ENCODE measurements around the gene PTPRE. TPM values are rescaled to one million over a fixed set of nuclear protein-coding genes. Genes with fewer than 3 reads are reported as not detected.

PTPRE gene
- total RNA-seq, 2 donors from 2014 or later: 11.3 to 23.5 TPM

GRCh38 chr10:128047991-128048818 lies 141.3 kb downstream of the PTPRE start:
- Histone ChIP-seq H3K27me3 (no peaks in the 10 kb centered on the region), H3K9me3 (no peaks in the 10 kb centered on the region), H3K4me3 (peak overlapping the region; percentile 14 to 22), H3K4me1 (peaks cover 0 to 49% of the 10 kb centered on the region in 2 donors), H3K27ac (peak overlapping the region; percentile 65 to 81), H3K36me3 (peaks cover 17% of the 10 kb centered on the region)
- DNase-seq (ENCODE audit: low spot score): peak; percentile 67
- no peak for TF ChIP-seq CTCF (IDR thresholded peaks at IDR 0.05)

- H3K9me3 ChIP-seq: no peaks in the 10 kb centered on the region
- H3K27ac ChIP-seq: peak overlapping the region; percentile 65 to 81
- H3K4me1 ChIP-seq: peaks cover 0 to 43% of the 10 kb centered on the region in 2 donors
- peak overlapping the region in 1 of 2 donors; percentile 22 for H3K4me3 ChIP-seq
- H3K27me3 ChIP-seq: no peaks in the 10 kb centered on the region
- TF ChIP-seq CTCF (IDR thresholded peaks at IDR 0.05): no peak
- H3K36me3 ChIP-seq: peaks cover 17% of the 10 kb centered on the region
- DNase-seq (ENCODE audit: low spot score): no peak
Measured at GRCh38 chr10:128048819-128049210, 141.9 kb downstream of the PTPRE start.

- H3K27ac ChIP-seq: peak overlapping the region; percentile 65 to 81
- peaks cover 0 to 38% of the 10 kb centered on the region in 2 donors for H3K4me1 ChIP-seq
- peak overlapping the region; percentile 3 to 22 for H3K4me3 ChIP-seq
- H3K9me3 ChIP-seq: no peaks in the 10 kb centered on the region
- no peak for DNase-seq (ENCODE audit: low spot score)
- no peaks in the 10 kb centered on the region for H3K27me3 ChIP-seq
- no peak for TF ChIP-seq CTCF (IDR thresholded peaks at IDR 0.05)
- peaks cover 18% of the 10 kb centered on the region for H3K36me3 ChIP-seq
Measured at GRCh38 chr10:128049226-128050120, 142.6 kb downstream of the PTPRE start.

- peaks cover 0 to 38% of the 10 kb centered on the region in 2 donors for H3K4me1 ChIP-seq
- TF ChIP-seq CTCF (IDR thresholded peaks at IDR 0.05): no peak
- no peak for DNase-seq (ENCODE audit: low spot score)
- no peaks in the 10 kb centered on the region for H3K27me3 ChIP-seq
- H3K27ac ChIP-seq: no peak overlapping the region
- no peaks in the 10 kb centered on the region for H3K9me3 ChIP-seq
- no peak overlapping the region for H3K4me3 ChIP-seq
- peaks cover 24% of the 10 kb centered on the region for H3K36me3 ChIP-seq
Measured at GRCh38 chr10:128050121-128050516, 143.2 kb downstream of the PTPRE start.

- Histone ChIP-seq H3K4me3 (no peak overlapping the region), H3K27me3 (no peaks in the 10 kb centered on the region), H3K27ac (peak overlapping the region in 1 of 2 donors; percentile 30), H3K36me3 (peaks cover 32% of the 10 kb centered on the region), H3K9me3 (no peaks in the 10 kb centered on the region), H3K4me1 (peaks cover 0 to 37% of the 10 kb centered on the region in 2 donors)
- DNase-seq (ENCODE audit: low spot score): no peak
- TF ChIP-seq CTCF (IDR thresholded peaks at IDR 0.05): no peak
Measured at GRCh38 chr10:128050936-128051335, 144.0 kb downstream of the PTPRE start.

Data from right atrium auricular region (tissue), 2 donors.